Neural crest cell (in vitro differentiated cells): Measurements from ENCODE around the gene JAG2. TPM values are rescaled to one million over a fixed set of nuclear protein-coding genes. Genes with fewer than 3 reads are reported as not detected.

Experiments
- DNase-seq: peaks from one replicate; pipeline ENCODE4 v3.0.0; 2021; ENCODE audit warnings: low read depth, mixed read lengths, low spot score
- H3K27ac Mint-ChIP-seq: one replicate; pipeline ENCODE4 v1.8.0; 2021; ENCODE audit warnings: mild to moderate bottlenecking, mixed read lengths; ENCODE audit not compliant: unreplicated experiment
- H3K27me3 Mint-ChIP-seq: 2 replicates; pipeline ENCODE4 v1.8.0; 2021; ENCODE audit warnings: low read depth, mild to moderate bottlenecking, mixed read lengths
- H3K36me3 Mint-ChIP-seq: 2 replicates; pipeline ENCODE4 v1.8.0; 2021; ENCODE audit warnings: low read depth, mild to moderate bottlenecking, mixed read lengths
- H3K4me1 Mint-ChIP-seq: 2 replicates; pipeline ENCODE4 v1.8.0; 2021; ENCODE audit warnings: mixed read lengths
- H3K4me3 Mint-ChIP-seq: one replicate; pipeline ENCODE4 v1.8.0; 2021; ENCODE audit warnings: mild to moderate bottlenecking, mixed read lengths
- H3K9me3 Mint-ChIP-seq: 2 replicates; pipeline ENCODE4 v1.8.0; 2021; ENCODE audit warnings: mixed read lengths
- CTCF ChIP-seq: fragments of 200-600 bp; sonication (generic); conservative IDR thresholded peaks from 2 replicates; pipeline ENCODE4 v1.5.0; 2021; ENCODE audit warnings: antibody characterized with exemption, mild to moderate bottlenecking
- microRNA-seq: library from miRNA; unstranded; fragments of <30 nt; microRNA quantifications from one replicate; pipeline ENCODE4, GENCODE V29; 2020
- total RNA-seq: library from RNA; stranded (reverse); gene quantifications from 2 replicates; pipeline ENCODE4 v1.2.1, GENCODE V29; 2021

Gene JAG2
- total RNA-seq, 1 donor from 2014 or later: 4.2 TPM

- peaks cover 14% of the 10 kb centered on the region for H3K27me3 Mint-ChIP-seq
- peaks cover 11% of the 10 kb centered on the region for H3K4me1 Mint-ChIP-seq
- no peaks in the 10 kb centered on the region for H3K9me3 Mint-ChIP-seq
- TF ChIP-seq CTCF: no peak
- H3K4me3 Mint-ChIP-seq: peak overlapping the region; percentile 77
- H3K36me3 Mint-ChIP-seq: no peaks in the 10 kb centered on the region
- no peak for DNase-seq
- H3K27ac Mint-ChIP-seq: peak overlapping the region; percentile 35
Observed at GRCh38 chr14:105092171-105093037, 76.2 kb downstream of the JAG2 start.

GRCh38 chr14:105091517-105092170, 76.9 kb downstream of the JAG2 start:
- no peak for DNase-seq
- peak overlapping the region; percentile 35 for H3K27ac Mint-ChIP-seq
- peaks cover 19% of the 10 kb centered on the region for H3K27me3 Mint-ChIP-seq
- H3K4me3 Mint-ChIP-seq: peak overlapping the region; percentile 77
- peaks cover 11% of the 10 kb centered on the region for H3K4me1 Mint-ChIP-seq
- no peaks in the 10 kb centered on the region for H3K9me3 Mint-ChIP-seq
- no peak for TF ChIP-seq CTCF
- H3K36me3 Mint-ChIP-seq: no peaks in the 10 kb centered on the region

GRCh38 chr14:105091054-105091516, 77.5 kb downstream of the JAG2 start:
- no peak for TF ChIP-seq CTCF
- no peak for DNase-seq
- Mint-ChIP-seq H3K27me3 (peaks cover 24% of the 10 kb centered on the region), H3K4me1 (peaks cover 11% of the 10 kb centered on the region), H3K36me3 (no peaks in the 10 kb centered on the region), H3K9me3 (no peaks in the 10 kb centered on the region), H3K4me3 (no peak overlapping the region), H3K27ac (no peak overlapping the region)

Small RNAs within 50 kb of the gene (microRNA-seq; reads per million reads assigned to microRNA genes)
- gene MIR6765: 1.8 reads per million

Other genes with a start within 250 kb of the JAG2 start
- 0.02 and 0.05 TPM in 2 replicates for gene PLD4, start 243.9 kb downstream of the JAG2 start, total RNA-seq
- 1.4 TPM in 2 replicates for gene AHNAK2, start 190.4 kb downstream of the JAG2 start, total RNA-seq
- 12.2 and 14.1 TPM in 2 replicates for gene CLBA1, start 183.0 kb downstream of the JAG2 start, total RNA-seq
- 55.0 and 58.2 TPM in 2 replicates for gene CDCA4, start 147.7 kb downstream of the JAG2 start, total RNA-seq
- not detected in 2 replicates for gene GPR132, start 103.3 kb downstream of the JAG2 start, total RNA-seq
- gene NUDT14, start 12.5 kb upstream of the JAG2 start, total RNA-seq: 25.6 and 27.1 TPM in 2 replicates
- 33.6 and 36.6 TPM in 2 replicates for gene BTBD6, start 79.8 kb upstream of the JAG2 start, total RNA-seq
- 50.0 and 51.1 TPM in 2 replicates for gene BRF1, start 132.2 kb upstream of the JAG2 start, total RNA-seq
- 101 and 104 TPM in 2 replicates for gene PACS2, start 146.0 kb upstream of the JAG2 start, total RNA-seq
- gene TEX22, start 229.8 kb upstream of the JAG2 start, total RNA-seq: 4.4 and 5.2 TPM in 2 replicates